ENCODE results near the gene TIPRL. TPM values are rescaled to one million over a fixed set of nuclear protein-coding genes. Genes with fewer than 3 reads are reported as not detected.
"Not testable (repeated sequence)": the region's sequence is repeated elsewhere in the genome, so short reads cannot be mapped to it uniquely, and the experiment has no call there.

TIPRL gene
- total RNA-seq, 1 donor from 2014 or later = 28.9 TPM

DNA sequence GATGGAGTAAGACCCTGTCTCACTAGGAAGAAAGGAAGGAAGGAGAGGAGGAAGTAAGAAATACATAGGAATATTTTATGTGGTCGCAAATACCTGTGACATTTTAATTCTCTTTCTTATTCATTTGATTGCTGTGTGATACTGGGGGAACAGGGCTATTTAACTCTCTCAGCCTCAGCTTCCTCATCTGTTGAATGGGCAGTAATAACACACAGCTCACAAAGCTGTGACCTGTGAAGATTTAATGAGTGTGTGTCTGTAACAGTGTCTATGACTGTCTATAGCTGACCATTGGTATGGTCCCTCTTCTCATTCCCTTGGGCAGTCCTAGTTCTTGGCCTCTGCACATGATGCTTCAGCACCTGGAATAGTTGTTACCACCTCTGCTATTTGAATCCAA lies 28.5 kb upstream of the TIPRL start:
- H3K4me1 Mint-ChIP-seq = peaks cover 3% of the 10 kb centered on the region
- no peak overlapping the region for H3K27ac Mint-ChIP-seq
- H3K27me3 Mint-ChIP-seq (ENCODE audit: low read depth) = no peaks in the 10 kb centered on the region
- no peaks in the 10 kb centered on the region for H3K36me3 Mint-ChIP-seq
- TF ChIP-seq CTCF (IDR thresholded peaks at IDR 0.05; ENCODE audit: unreplicated experiment) = no peak
- peaks cover 11% of the 10 kb centered on the region for H3K9me3 Mint-ChIP-seq
- DNase-seq (ENCODE audit: low spot score in 2 of 2, unreplicated experiment in 2 of 2) = no peak
- no peak overlapping the region for H3K4me3 Mint-ChIP-seq

- TF ChIP-seq CTCF (IDR thresholded peaks at IDR 0.05; ENCODE audit: unreplicated experiment) = no peak
- Mint-ChIP-seq H3K27ac (no peak overlapping the region), H3K9me3 (peaks cover 24% of the 10 kb centered on the region), H3K4me1 (no peaks in the 10 kb centered on the region), H3K27me3 (ENCODE audit: low read depth) (no peaks in the 10 kb centered on the region), H3K4me3 (no peak overlapping the region), H3K36me3 (no peaks in the 10 kb centered on the region)
- DNase-seq (ENCODE audit: low spot score in 2 of 2, unreplicated experiment in 2 of 2) = no peak
Measured at GRCh38 chr1:168151935-168152334, 26.8 kb upstream of the TIPRL start.

DNA sequence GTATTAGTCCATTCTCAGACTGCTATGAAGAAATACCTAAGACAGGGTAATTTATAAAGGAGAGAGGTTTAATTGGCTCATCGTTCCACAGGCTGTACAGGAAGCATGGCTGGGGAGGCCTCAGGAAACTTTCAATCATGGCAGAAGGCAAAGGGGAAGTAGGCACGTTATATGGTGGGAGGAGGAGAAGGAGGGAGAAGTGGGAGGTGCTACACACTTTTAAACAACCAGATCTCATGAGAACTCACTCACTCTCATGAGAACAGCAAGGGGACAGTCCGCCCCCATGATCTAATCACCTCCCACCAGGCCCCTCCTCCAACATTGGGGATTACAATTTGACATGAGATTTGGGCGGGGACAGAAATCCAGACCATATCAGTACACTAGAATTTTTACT lies 24.1 kb upstream of the TIPRL start:
- DNase-seq (ENCODE audit: low spot score in 2 of 2, unreplicated experiment in 2 of 2); H3K27ac Mint-ChIP-seq; H3K4me1 Mint-ChIP-seq; H3K4me3 Mint-ChIP-seq; H3K27me3 Mint-ChIP-seq (ENCODE audit: low read depth): not testable (repeated sequence)
- Mint-ChIP-seq H3K9me3 (peaks cover 48% of the 10 kb centered on the region), H3K36me3 (peaks cover 13% of the 10 kb centered on the region)

- Mint-ChIP-seq H3K36me3 (peaks cover 13% of the 10 kb centered on the region), H3K27me3 (ENCODE audit: low read depth) (no peaks in the 10 kb centered on the region), H3K4me1 (peaks cover 1% of the 10 kb centered on the region), H3K27ac (no peak overlapping the region), H3K9me3 (peaks cover 60% of the 10 kb centered on the region), H3K4me3 (no peak overlapping the region)
- TF ChIP-seq CTCF (IDR thresholded peaks at IDR 0.05; ENCODE audit: unreplicated experiment) = no peak
- no peak for DNase-seq (ENCODE audit: low spot score in 2 of 2, unreplicated experiment in 2 of 2)
Measured at GRCh38 chr1:168155910-168156309, 22.9 kb upstream of the TIPRL start.

- Mint-ChIP-seq H3K27ac (no peak overlapping the region), H3K9me3 (peaks cover 61% of the 10 kb centered on the region), H3K36me3 (peaks cover 13% of the 10 kb centered on the region), H3K27me3 (ENCODE audit: low read depth) (no peaks in the 10 kb centered on the region), H3K4me3 (no peak overlapping the region), H3K4me1 (peaks cover 9% of the 10 kb centered on the region)
- TF ChIP-seq CTCF (IDR thresholded peaks at IDR 0.05; ENCODE audit: unreplicated experiment) = no peak
- DNase-seq (ENCODE audit: low spot score in 2 of 2, unreplicated experiment in 2 of 2) = no peak
Measured at GRCh38 chr1:168157638-168158037, 21.1 kb upstream of the TIPRL start.

- no peak for DNase-seq (ENCODE audit: low spot score in 2 of 2, unreplicated experiment in 2 of 2)
Measured at GRCh38 chr1:168159251-168159650, 19.5 kb upstream of the TIPRL start.

More at GRCh38 chr1:168159251-168159650, 19.5 kb upstream of the TIPRL start:
- Mint-ChIP-seq H3K27ac (no peak overlapping the region), H3K9me3 (peaks cover 58% of the 10 kb centered on the region), H3K27me3 (ENCODE audit: low read depth) (no peaks in the 10 kb centered on the region), H3K36me3 (peaks cover 13% of the 10 kb centered on the region), H3K4me1 (peaks cover 9% of the 10 kb centered on the region), H3K4me3 (no peak overlapping the region)
- no peak for TF ChIP-seq CTCF (IDR thresholded peaks at IDR 0.05; ENCODE audit: unreplicated experiment)
